ENCODE measurements around the gene PRR5.

The PRR5 gene

GRCh38 chr22:44758344-44758973 lies 56.5 kb downstream of the PRR5 start:
- DNase-seq (ENCODE audit: low read depth) = peak; percentile 13

DNA sequence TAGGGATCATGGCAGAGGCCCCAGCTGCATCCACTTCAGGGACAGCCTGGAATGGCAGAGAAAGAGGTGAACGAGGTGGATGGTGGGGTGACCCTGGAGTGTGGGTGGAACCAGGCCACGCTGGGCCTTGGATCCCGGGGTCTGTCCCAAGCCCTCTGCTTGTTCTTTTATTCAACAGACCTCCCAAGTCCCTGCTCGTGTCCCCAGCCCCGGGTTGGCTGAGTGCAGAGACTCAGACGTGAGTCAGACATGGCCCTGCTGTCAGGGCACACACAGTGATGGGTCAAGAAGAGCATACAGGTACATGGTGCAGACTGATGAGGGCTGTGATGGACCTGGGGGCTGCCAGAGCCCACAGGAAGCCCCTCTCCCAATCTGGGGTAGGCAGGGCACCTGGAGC lies 57.0 kb downstream of the PRR5 start:
- no peak for DNase-seq (ENCODE audit: low read depth)

GRCh38 chr22:44759430-44760310 lies 57.7 kb downstream of the PRR5 start:
- DNase-seq (ENCODE audit: low read depth) = no peak

DNA sequence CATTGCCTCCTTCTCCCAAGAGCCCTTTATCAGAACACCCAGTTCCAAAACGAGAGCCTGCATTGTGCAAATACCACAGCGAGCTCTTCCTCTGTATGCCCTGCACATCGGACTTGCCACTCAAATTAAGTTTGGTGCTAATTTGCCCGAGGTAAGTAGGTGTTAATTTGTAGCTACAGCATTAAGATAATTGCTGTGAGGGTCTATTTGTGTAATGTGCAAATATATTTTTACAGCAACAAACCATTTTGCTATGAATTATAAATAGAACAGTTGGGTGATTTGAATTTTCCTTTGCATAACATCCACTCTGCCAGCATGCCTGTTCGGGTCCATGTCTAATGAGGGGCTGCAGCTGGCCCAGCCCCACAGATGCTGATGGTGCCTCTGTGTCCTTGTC lies 58.5 kb downstream of the PRR5 start:
- DNase-seq (ENCODE audit: low read depth) = no peak

- no peak for DNase-seq (ENCODE audit: low read depth)
These were observed 59.0 kb downstream of the PRR5 start for GRCh38 chr22:44761025-44761424.

DNA sequence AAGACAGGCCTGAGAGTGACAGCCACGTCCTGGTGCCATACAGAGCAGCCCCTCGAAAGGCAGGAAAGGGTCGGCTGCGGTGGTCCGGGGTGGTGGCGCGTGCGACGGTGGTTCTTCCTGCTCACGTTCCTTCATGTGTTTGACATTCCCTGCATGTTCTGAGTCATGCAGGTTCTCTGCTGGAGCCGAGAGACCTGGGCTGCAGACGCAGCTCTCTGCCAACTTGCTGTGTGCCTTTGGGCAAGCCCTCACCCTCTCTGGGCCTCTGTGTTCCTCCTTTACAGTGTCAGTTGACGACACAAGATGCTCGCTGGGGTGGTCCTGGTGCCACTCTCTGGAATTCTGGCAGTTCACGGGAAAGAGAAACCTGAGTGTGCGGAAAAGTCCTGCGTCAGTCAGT lies 62.4 kb downstream of the PRR5 start:
- DNase-seq (ENCODE audit: low read depth) = no peak

GRCh38 chr22:44764974-44765373 lies 63.0 kb downstream of the PRR5 start:
- DNase-seq (ENCODE audit: low read depth) = no peak

DNA sequence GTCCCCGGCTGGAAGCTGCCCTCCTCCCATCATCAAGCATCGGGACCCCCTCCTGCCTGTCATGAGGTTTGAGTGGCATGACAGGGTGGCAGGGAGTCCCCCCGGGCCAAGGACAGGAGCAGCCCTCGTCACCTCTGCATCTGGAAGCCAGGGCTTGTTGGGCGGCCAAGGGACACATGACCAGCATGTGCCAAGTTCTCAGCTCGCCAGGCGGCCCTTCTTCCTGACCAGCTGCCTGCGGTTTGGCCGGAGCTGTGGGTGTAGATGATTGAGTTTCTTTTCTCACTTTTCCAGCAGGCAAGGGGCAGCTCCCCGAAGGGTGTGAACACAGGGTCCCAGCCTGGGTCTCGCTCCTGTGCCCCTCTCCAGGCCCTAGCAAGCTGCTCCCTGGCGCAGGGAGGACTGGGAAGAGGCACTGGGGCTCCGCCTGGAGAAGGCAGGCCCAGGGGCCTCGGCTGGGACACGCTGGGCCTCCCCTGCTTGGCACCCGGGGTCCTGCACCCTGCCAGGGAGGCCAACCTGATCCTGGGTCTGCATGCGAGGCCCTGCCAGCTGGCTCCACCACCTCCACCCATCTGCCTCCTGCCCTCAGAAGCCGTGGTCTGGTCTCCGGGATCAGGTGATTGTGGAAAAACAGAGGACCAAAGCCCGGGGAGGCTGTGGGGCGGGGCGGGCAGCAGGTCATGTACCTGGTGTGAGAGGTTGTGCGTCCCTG lies 63.7 kb downstream of the PRR5 start:
- DNase-seq (ENCODE audit: low read depth) = no peak

DNA sequence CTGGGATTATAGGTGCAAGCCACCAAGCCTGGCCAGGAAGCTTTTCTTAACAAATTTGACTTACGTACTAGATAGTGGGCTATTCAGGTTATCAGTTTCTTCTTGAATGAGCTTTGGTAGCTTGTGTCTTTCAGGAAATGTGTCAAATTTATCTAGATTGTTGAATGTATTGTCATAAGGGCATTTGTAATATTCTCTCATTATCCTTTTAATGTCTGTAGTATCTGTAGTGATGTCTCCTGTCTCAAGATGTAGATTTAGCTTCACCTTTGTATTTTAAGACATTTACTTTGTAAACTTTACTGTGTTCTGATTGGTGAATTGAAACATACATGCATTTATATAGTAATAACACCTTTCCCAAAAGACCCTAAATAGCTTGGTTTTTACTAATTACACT lies 71.1 kb downstream of the PRR5 start:
- DNase-seq (ENCODE audit: low read depth) = no peak

- DNase-seq (ENCODE audit: low read depth) = no peak
These were observed 73.9 kb downstream of the PRR5 start for GRCh38 chr22:44775862-44776261.

DNA sequence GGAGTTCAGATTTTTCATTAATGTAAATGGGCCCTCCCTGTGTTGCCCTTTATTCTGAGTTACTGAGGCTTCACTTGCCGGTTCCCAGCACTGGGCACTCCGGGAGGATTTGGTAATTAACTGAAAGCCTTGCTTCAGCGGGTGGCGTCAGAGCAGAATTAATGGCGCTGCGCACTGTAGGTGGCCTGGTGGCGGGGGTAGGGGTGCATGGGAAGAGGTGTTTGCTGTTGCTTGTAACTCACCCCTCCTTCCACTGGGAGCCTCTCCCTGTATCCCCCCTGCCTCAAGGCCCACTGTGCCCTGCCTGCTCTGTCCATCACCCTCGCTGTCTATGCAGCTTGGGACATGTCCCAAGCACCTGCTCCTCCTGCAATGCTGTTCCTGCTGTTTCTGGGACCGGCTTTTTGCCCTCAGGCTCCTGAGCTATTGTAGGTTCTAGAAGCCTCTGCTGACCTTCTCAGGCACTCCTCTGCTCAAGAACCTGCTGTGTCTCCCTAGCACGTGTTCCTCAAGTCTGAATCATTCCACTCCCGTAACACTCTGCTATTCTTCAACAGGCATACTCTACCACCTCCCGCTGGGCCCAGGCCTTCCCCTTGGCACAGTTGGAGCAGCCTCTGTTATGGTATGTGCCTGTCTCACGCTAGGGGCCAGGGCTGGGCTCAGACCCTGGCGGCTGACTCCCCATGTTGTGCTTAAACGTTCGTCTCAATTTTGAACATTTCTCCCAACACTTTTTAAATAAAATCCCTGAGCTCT lies 74.8 kb downstream of the PRR5 start:
- DNase-seq (ENCODE audit: low read depth) = no peak

GRCh38 chr22:44777364-44777755 lies 75.4 kb downstream of the PRR5 start:
- DNase-seq (ENCODE audit: low read depth) = no peak

DNA sequence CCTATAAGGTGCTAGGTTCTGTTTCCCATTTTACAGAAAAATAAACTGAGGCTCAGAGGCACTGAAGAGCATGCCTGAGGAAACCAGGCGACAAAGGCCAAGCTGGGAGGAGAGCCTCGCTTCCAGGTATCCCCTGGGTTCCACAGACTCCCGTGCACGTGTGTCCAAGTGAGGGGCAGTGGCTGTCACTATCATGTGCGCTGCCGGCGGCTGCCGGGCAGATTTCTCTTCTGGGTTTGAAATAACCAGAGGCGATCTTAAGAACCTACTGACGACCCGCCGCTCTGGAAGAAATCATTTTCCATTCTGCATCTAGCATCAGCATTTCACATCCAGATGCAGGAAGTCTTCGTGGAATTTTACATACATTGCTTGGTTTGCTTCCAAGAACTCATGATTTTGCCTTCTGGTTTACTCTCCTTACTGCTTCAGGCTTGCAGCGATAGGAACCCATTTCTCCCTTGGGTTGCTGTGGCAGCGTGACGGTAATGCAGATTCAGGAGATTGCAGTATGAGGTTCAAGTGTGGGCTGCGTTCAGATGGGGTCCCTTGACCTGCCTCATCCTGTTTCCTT lies 79.0 kb downstream of the PRR5 start:
- DNase-seq (ENCODE audit: low read depth) = no peak

GRCh38 chr22:44782363-44782963 lies 80.5 kb downstream of the PRR5 start:
- no peak for DNase-seq (ENCODE audit: low read depth)

DNA sequence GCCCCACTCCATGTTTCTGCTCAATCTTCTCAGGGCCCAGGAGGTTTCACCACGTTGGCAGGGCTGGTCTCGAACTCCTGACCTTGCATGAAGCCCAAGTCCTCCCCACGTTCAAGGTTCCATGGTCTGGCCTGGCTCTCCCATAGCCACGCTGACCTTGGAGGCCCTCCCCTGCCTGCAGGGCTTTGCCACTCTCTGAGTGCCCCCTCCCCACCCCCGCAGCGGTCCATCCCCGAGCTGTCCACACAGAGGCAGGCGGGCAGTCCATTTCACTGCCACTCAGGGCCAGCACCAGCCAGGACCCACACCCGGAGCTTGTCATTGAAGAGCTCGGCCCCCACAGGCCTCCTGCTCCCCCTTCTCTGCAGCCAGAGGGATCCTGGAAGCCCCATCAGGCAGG lies 81.1 kb downstream of the PRR5 start:
- DNase-seq (ENCODE audit: low read depth) = no peak

GRCh38 chr22:44783581-44783980 lies 81.6 kb downstream of the PRR5 start:
- no peak for DNase-seq (ENCODE audit: low read depth)

DNA sequence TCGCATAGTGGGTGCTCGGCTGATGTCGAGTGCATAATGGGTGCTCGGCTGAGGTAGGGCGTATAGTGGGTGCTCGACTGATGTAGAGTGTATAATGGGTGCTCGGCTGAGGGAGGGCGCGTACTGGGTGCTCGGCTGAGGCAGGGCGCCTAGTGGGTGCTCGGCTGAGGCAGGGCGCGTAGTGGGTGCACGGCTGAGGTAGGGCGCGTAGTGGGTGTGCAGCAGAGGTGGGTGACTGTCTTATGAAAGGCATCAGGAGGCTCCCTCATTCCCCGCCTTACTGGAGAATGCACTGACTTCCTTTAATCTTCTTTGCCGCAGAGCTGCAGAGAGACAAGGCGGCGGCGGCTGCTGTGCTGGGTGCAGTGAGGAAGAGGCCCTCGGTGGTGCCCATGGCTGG lies 84.1 kb downstream of the PRR5 start:
- no peak for DNase-seq (ENCODE audit: low read depth)

DNA sequence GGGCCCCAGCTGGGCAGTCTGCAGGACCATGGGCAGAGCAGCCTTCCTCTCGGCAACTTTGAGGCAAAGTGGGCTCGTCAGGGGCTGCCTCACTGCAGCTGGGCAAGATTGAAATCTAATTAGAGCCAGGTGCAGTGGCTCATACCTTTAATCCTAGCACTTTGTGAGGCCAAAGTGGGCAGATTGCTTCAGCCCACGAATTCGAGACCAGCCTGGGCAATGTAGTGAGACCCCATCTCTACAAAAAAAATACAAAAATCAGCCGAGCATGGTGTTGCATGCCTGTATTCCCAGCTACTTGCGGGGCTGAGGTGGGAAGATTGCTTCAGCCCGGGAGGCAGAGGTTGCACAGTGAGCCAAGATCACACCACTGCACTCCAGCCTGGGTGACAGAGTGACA lies 84.6 kb downstream of the PRR5 start:
- no peak for DNase-seq (ENCODE audit: low read depth)
